Large intestine (tissue), 3 donors: ENCODE measurements around the gene PLPP7. TPM values are rescaled to one million over a fixed set of nuclear protein-coding genes. Genes with fewer than 3 reads are reported as not detected.
"Not testable (repeated sequence)": the region's sequence is repeated elsewhere in the genome, so short reads cannot be mapped to it uniquely, and the experiment has no call there.

Experiments
- DNase-seq, 2 donors: peaks; one replicate each; pipeline versions ENCODE4 v3.0.0 to v3.0.0-alpha.2; 2013
- H3K27ac ChIP-seq: one replicate; pipeline ENCODE4 v1.5.1; 2013; ENCODE audit warnings: low read length
- H3K27me3 ChIP-seq: 2 replicates; pipeline ENCODE4 v1.6.1; 2013; ENCODE audit warnings: low read length; ENCODE audit not compliant: control insufficient read depth, insufficient read depth
- H3K36me3 ChIP-seq: 2 replicates; pipeline ENCODE4 v1.6.1; 2013; ENCODE audit warnings: low read length; ENCODE audit not compliant: control insufficient read depth, insufficient read depth
- H3K4me1 ChIP-seq: one replicate; pipeline ENCODE4 v1.6.1; 2013; ENCODE audit warnings: low read length; ENCODE audit not compliant: control insufficient read depth, insufficient read depth
- H3K4me3 ChIP-seq: one replicate; pipeline ENCODE4 v1.5.1; 2013; ENCODE audit warnings: low read length
- H3K9me3 ChIP-seq: one replicate; pipeline ENCODE4 v1.6.1; 2013; ENCODE audit warnings: mild to moderate bottlenecking, low read depth, low read length, moderate library complexity; ENCODE audit not compliant: control insufficient read depth
- WGBS: methylation state at CpG from one replicate; pipeline ENCODE4 v1.1.5; 2013; ENCODE audit warnings: low lambda C conversion rate; ENCODE audit not compliant: insufficient coverage; 5-methylcytosine and 5-hydroxymethylcytosine counted together
- polyA plus RNA-seq: library from polyadenylated mRNA; unstranded; fragments of 120-200 nt; gene quantifications from one replicate; pipeline ENCODE4 v1.2.1, GENCODE V29; 2013

PLPP7 gene
- polyA plus RNA-seq, 1 donor = 1.1 TPM

DNA sequence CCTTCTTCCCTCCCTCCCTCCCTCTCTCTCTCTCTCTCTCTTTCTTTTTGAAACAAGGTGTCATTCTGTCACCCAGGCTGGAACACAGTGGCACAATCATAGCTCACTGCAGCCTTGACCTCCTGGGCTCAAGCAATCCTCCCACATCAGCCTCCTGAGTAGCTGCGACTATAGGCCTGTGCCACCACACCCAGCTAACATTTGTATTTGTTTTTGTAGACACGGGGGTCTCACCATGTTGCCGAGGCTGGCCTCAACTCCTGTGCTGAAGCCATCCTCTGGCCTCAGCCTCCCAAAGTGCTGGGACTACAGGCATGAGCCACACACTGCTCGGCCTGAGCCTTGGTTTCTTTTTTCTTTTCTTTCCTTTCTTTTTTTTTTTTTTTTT, 45.8 kb downstream of the PLPP7 start:
- no peaks in the 10 kb centered on the region for H3K9me3 ChIP-seq
- H3K27ac ChIP-seq = no peak overlapping the region
- no peaks in the 10 kb centered on the region for H3K4me1 ChIP-seq
- no peaks in the 10 kb centered on the region for H3K36me3 ChIP-seq
- DNase-seq = no peak
- no peak overlapping the region for H3K4me3 ChIP-seq
- no peaks in the 10 kb centered on the region for H3K27me3 ChIP-seq
- WGBS = no CpG with 5 or more reads among the region's 4 CpGs

DNA sequence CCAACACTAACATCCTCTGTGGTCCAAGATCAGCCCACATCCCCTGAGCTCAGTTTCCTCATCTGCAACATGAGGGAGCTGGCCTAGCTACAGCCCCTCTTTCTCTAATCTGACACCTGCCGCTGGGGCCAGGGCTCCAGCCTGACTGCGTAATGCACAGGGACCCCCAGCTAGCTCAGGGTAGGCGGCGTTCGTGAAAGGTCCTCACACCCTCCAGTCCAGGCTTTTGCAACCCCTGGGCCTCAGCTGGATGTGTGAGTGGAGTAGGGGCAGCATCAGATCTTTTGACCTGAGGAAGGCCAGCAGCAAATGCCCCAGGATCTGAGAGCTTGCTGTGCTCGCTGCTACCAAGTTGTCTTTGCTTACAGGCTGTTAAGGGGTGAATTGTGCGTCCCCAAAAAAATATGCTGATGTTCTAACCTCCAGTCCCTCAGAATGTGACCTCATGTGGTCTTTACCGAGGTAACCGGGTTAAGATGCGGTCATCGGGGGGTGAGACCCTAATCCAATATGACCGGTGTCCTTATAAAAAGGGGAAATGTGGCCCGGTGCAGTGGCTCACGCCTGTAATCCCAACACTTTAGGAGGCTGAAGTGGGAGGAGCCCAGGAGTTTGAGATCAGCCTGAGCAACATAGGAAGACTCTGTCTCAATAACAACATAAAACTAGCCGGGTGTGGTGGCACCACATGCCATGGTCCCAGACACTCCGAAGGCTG, 47.8 kb downstream of the PLPP7 start:
- no peak overlapping the region for H3K4me3 ChIP-seq
- H3K4me1 ChIP-seq = no peaks in the 10 kb centered on the region
- H3K9me3 ChIP-seq = no peaks in the 10 kb centered on the region
- H3K27me3 ChIP-seq = no peaks in the 10 kb centered on the region
- no peak for DNase-seq
- 76% methylated on average over 2 of the region's 16 CpGs for WGBS
- no peak overlapping the region for H3K27ac ChIP-seq
- no peaks in the 10 kb centered on the region for H3K36me3 ChIP-seq

- not testable (repeated sequence) for H3K27me3 ChIP-seq, H3K9me3 ChIP-seq, H3K27ac ChIP-seq, DNase-seq, H3K36me3 ChIP-seq, H3K4me1 ChIP-seq, H3K4me3 ChIP-seq
- no CpG with 5 or more reads among the region's 5 CpGs for WGBS
Observed at GRCh38 chr9:131339212-131339611, 49.7 kb downstream of the PLPP7 start.

DNA sequence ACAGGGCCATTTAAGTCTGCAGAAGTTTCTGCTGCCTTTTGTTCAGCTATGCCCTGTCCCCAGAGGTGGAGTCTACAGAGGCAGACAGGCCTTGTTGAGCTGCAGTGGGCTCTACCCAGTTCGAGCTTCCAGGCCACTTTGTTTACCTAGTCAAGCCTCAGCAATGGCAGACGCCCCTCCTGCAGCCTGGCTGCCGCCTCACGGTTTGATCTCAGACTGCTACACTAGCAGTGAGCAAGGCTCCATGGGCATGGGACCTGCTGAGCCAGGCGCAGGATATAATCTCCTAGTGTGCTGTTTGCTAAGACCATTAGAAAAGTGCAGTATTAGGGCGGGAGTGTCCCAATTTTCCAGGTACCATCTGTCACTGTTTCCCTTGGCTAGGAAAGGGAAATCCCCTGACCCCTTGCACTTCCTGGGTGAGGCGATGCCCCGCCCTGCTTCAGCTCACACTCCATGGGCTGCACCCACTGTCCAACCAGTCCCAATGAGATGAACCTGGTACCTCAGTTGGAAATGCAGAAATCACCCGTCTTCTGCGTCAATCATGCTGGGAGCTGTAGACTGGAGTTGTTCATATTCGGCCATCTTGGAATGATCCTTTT, 55.5 kb downstream of the PLPP7 start:
- H3K36me3 ChIP-seq = not testable (repeated sequence)

GRCh38 chr9:131346559-131346958, 57.0 kb downstream of the PLPP7 start:
- Histone ChIP-seq H3K36me3 (no peaks in the 10 kb centered on the region), H3K27ac (no peak overlapping the region), H3K4me3 (no peak overlapping the region), H3K4me1 (peaks cover 5% of the 10 kb centered on the region), H3K27me3 (no peaks in the 10 kb centered on the region), H3K9me3 (no peaks in the 10 kb centered on the region)
- no CpG with 5 or more reads among the region's 6 CpGs for WGBS
- no peak for DNase-seq

More for the DNA sequence above, 55.5 kb downstream of the PLPP7 start:
- H3K9me3 ChIP-seq, H3K27ac ChIP-seq, H3K4me3 ChIP-seq, H3K4me1 ChIP-seq, DNase-seq, H3K27me3 ChIP-seq: not testable (repeated sequence)
- no CpG with 5 or more reads among the region's 11 CpGs for WGBS

DNA sequence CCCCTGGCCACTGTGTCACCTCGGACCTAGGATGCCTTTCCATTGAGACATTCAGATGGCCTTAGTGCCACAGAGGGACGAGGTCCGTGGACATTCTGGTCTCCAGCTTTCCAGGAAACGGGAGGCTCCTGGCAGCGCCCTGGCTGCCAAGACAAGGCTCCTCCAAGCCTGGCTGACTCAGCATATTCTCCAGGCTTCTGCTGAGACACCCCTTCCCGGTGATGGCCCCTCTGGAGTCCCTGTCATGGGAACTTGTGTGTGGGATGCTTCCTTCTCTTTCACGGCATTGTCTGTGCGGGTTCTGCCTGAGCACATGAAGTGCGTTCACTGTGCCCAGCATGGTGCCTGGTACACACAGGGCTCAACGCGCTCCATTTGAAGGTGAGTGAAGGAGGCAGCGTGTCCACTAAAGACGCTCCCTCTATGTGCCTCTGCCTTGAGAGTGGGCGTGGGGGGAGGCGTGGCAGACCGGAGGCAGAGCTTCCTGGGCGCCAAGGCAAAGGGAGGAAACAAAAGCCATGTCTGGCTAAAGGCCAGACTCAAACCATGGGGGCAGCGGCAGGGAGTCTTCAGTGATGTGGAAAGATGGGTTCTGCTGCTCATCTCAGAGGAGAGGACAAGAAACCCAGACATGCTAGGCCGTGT, 58.0 kb downstream of the PLPP7 start:
- Histone ChIP-seq H3K27me3 (no peaks in the 10 kb centered on the region), H3K9me3 (no peaks in the 10 kb centered on the region), H3K36me3 (no peaks in the 10 kb centered on the region), H3K4me3 (no peak overlapping the region), H3K27ac (no peak overlapping the region), H3K4me1 (peaks cover 5% of the 10 kb centered on the region)
- WGBS = no CpG with 5 or more reads among the region's 19 CpGs
- DNase-seq = no peak

DNA sequence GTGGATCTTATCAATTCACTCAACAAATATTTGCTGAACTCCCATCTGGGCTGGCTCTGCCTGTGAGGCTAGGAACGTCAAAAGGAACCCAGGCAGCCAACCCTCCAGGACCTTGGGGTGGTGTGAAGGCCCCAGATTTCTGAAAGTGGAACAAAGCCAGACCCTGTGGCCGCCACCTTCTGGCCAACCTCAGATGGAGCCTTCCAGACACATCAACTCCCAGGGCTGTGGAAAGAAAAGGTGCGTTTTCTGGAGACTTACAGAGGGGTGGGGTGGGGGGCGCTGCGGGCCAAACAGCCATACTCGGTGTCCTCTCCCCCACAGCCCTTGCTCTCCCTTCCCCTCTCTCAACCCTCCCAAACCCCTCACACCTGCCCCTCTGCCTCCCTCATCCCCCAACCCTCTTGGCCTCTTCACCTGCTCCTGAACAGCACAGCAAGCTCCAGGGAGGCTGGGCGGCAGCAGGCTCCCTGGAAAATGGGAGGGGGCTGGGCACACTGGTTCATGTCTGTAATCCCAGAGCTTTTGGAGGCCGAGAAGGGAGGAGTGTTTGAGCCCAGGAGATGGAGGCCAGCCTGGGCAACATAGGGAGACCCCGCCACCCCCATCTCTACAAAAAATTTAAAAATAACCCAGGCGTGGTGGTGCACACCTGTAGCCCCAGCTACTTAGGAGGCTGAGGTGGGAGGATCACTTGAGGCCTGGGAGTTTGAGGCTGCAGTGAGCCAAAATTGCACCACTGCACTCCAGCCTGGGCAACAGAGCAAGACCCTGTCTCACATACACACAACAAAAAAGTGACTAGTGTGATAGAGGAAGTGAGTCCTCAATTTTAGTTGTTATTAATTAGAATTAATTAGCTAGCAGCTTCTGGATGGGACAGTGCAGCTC, 59.4 kb downstream of the PLPP7 start:
- H3K36me3 ChIP-seq = no peaks in the 10 kb centered on the region
- no peaks in the 10 kb centered on the region for H3K27me3 ChIP-seq
- peaks cover 5% of the 10 kb centered on the region for H3K4me1 ChIP-seq
- no peak overlapping the region for H3K27ac ChIP-seq
- H3K4me3 ChIP-seq = no peak overlapping the region
- whole genome bisulfite sequencing = no CpG with 5 or more reads among the region's 10 CpGs
- no peak for DNase-seq
- H3K9me3 ChIP-seq = no peaks in the 10 kb centered on the region

DNA sequence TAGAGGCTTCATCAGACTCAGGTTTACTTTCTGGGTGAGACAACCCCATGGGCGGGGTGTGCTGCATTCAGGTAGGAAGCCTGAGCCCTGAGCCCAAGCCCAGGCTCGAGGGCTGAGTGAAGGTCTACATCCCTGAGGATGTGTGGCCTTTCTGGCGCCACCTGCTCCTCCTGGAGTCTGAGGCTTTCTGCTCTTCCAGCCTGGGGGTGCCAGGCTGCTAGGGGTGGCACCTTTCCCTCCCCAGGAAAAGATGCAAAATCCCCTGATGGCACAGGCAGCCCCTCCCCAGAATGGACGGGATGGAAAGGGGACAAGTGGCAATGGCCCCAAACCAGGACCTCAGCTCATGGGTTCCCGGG, 60.0 kb downstream of the PLPP7 start:
- H3K9me3 ChIP-seq = no peaks in the 10 kb centered on the region
- H3K4me3 ChIP-seq = no peak overlapping the region
- no peaks in the 10 kb centered on the region for H3K36me3 ChIP-seq
- no peak for DNase-seq
- H3K4me1 ChIP-seq = peaks cover 5% of the 10 kb centered on the region
- WGBS = no CpG with 5 or more reads among the region's 5 CpGs
- H3K27me3 ChIP-seq = no peaks in the 10 kb centered on the region
- H3K27ac ChIP-seq = no peak overlapping the region

GRCh38 chr9:131349881-131350563, 60.5 kb downstream of the PLPP7 start:
- peak overlapping the region; percentile 27 for H3K4me3 ChIP-seq
- H3K36me3 ChIP-seq = no peaks in the 10 kb centered on the region
- peaks cover 5% of the 10 kb centered on the region for H3K4me1 ChIP-seq
- no peak overlapping the region for H3K27ac ChIP-seq
- H3K27me3 ChIP-seq = no peaks in the 10 kb centered on the region
- H3K9me3 ChIP-seq = no peaks in the 10 kb centered on the region
- WGBS = no CpG with 5 or more reads among the region's 27 CpGs
- DNase-seq = peak; percentile 71 to 77

- not testable (repeated sequence) for H3K4me3 ChIP-seq, H3K9me3 ChIP-seq, H3K36me3 ChIP-seq, H3K27ac ChIP-seq, H3K27me3 ChIP-seq
- peak in 1 of 2 donors; percentile 35 for DNase-seq
- peaks cover 12% of the 10 kb centered on the region for H3K4me1 ChIP-seq
- no CpG with 5 or more reads among the region's 6 CpGs for WGBS
Observed at GRCh38 chr9:131356479-131356878, 67.0 kb downstream of the PLPP7 start.
